Prostate gland (tissue), 2 donors: Measurements from ENCODE around the gene COG5. TPM values are rescaled to one million over a fixed set of nuclear protein-coding genes. Genes with fewer than 3 reads are reported as not detected.
"Not testable (repeated sequence)": the region's sequence is repeated elsewhere in the genome, so short reads cannot be mapped to it uniquely, and the experiment has no call there.

ENCODE experiments used
- DNase-seq: peaks from one replicate; pipeline ENCODE4 v3.0.0-alpha.2; 2019; ENCODE audit warnings: low spot score
- H3K27ac ChIP-seq, 2 donors: fragments of 200-600 bp; sonication (generic); 2 replicates each; pipeline ENCODE4 v1.5.1; 2017 to 2019
- H3K27me3 ChIP-seq: fragments of 200-600 bp; sonication (generic); replicated peaks from 2 replicates; pipeline ENCODE4 v1.5.1; 2019; ENCODE audit not compliant: insufficient read depth
- H3K36me3 ChIP-seq, 2 donors: fragments of 200-600 bp; sonication (generic); 1 replicate in 1 of 2; 2 replicates in 1 of 2; pipeline versions ENCODE4 v1.5.1 to v1.8.1; 2017 to 2019
- H3K4me1 ChIP-seq: fragments of 200-600 bp; sonication (generic); replicated peaks from 2 replicates; pipeline ENCODE4 v1.5.1; 2019
- H3K4me3 ChIP-seq, 2 donors: fragments of 200-600 bp; sonication (generic); 2 replicates each; pipeline ENCODE4 v1.5.1; 2017 to 2019
- H3K9me3 ChIP-seq: fragments of 200-600 bp; sonication (generic); 2 replicates; pipeline ENCODE4 v1.5.1; 2017
- POLR2A ChIP-seq: fragments of 450-650 bp; IDR thresholded peaks from one replicate; pipeline ENCODE4 v1.6.1; 2016; ENCODE audit warnings: antibody characterized with exemption, mild to moderate bottlenecking
- POLR2AphosphoS5 ChIP-seq: sonication (generic); formaldehyde crosslinking; IDR thresholded peaks from one replicate; pipeline ENCODE4 v1.6.1; 2017; ENCODE audit warnings: antibody characterized with exemption
- WGBS: methylation state at CpG from one replicate; pipeline ENCODE4 v1.1.5; 2018; 5-methylcytosine and 5-hydroxymethylcytosine counted together
- intact Hi-C: fragments of 100-400 bp; cut with DNase I; formaldehyde crosslinking; loops from one replicate; pipeline ENCODE4 v1.14.2; 2022
- total RNA-seq, 2 donors: library from RNA; depleted of rRNA; stranded (reverse); fragments of >200 nt; gene quantifications; one replicate each; pipeline ENCODE4 v1.1.0, GENCODE V29; 2016
- TF ChIP-seq, protein P1 (sequence below), 4 experiments: fragments of 200-600 bp in 2 of 4; fragments of 450-650 bp in 2 of 4; sonication (generic) in 2 of 4; IDR thresholded peaks; 1 replicate in 3 of 4; 2 replicates in 1 of 4; pipeline ENCODE4 v1.5.1; 2016 to 2019; ENCODE audit warnings: antibody characterized with exemption in 4 of 4, mild to moderate bottlenecking in 2 of 4, moderate library complexity in 2 of 4

Gene COG5
- total RNA-seq, 2 donors from 2014 or later, result 35.1 to 86.4 TPM

DNA sequence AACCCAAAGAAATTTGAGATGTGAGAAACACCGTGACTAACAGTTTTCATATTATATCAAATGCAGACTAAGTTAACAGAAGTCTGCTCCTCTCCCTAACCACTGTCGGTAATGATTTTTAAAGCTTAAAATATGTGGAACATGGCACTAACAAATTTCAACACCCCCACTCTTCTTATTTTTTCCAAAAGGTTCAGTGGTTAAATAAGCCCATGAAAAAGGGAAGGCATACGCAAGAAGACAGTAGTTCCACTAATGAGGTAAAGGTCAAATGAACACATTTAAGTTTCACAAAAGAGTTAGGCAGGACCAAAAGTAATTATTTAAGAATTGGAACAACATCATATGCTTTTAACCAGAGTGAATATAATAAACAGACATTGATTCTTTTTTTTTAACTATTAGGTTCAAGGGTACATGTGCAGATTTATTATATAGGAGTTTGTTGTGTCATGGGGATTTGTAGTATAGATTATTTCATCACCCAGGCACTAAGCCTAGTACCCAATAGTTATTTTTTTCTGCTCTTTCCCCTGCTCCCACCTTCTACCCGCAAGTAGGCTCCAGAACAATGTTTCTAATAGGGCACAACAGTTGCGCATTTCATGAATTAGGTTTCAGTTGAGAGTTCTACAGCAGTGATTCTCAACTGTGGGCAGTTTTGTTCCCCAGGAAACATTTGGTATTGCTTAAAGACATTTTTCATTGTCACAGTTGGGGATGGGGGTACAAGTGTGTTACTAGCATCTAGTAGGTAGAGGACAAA, 315.0 kb downstream of the COG5 start:
- Histone ChIP-seq H3K9me3 (no peaks in the 10 kb centered on the region), H3K27me3 (no peaks in the 10 kb centered on the region), H3K27ac (no peak overlapping the region), H3K4me1 (no peaks in the 10 kb centered on the region), H3K4me3 (no peak overlapping the region), H3K36me3 (no peaks in the 10 kb centered on the region)
- DNase-seq, result no peak
- intact Hi-C loops, result no loop called here
- 88% methylated on average over 5 of the region's 5 CpGs for WGBS
- TF ChIP-seq POLR2A (no peak), POLR2AphosphoS5 (no peak)
- TF ChIP-seq, protein P1, sequence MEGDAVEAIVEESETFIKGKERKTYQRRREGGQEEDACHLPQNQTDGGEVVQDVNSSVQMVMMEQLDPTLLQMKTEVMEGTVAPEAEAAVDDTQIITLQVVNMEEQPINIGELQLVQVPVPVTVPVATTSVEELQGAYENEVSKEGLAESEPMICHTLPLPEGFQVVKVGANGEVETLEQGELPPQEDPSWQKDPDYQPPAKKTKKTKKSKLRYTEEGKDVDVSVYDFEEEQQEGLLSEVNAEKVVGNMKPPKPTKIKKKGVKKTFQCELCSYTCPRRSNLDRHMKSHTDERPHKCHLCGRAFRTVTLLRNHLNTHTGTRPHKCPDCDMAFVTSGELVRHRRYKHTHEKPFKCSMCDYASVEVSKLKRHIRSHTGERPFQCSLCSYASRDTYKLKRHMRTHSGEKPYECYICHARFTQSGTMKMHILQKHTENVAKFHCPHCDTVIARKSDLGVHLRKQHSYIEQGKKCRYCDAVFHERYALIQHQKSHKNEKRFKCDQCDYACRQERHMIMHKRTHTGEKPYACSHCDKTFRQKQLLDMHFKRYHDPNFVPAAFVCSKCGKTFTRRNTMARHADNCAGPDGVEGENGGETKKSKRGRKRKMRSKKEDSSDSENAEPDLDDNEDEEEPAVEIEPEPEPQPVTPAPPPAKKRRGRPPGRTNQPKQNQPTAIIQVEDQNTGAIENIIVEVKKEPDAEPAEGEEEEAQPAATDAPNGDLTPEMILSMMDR (IDR thresholded peaks at IDR 0.05), result no peak

DNA sequence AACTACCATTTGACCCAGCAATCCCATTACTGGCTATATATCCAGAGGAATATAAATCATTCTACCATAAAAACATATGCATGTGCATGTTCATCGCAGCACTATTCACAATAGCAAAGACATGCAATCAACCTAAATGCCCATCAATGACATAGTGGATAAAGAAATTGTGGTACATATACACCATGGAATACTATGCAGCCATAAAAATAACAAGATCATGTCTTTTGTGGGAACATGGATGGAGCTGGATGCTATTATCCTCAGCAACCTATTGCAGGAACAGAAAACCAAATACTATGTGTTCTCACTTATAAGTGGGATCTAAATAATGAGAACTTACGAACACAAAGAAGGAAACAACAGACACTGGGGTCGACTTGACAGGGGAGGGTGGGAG, 316.9 kb downstream of the COG5 start:
- WGBS, result 96% methylated on average over 3 of the region's 3 CpGs

DNA sequence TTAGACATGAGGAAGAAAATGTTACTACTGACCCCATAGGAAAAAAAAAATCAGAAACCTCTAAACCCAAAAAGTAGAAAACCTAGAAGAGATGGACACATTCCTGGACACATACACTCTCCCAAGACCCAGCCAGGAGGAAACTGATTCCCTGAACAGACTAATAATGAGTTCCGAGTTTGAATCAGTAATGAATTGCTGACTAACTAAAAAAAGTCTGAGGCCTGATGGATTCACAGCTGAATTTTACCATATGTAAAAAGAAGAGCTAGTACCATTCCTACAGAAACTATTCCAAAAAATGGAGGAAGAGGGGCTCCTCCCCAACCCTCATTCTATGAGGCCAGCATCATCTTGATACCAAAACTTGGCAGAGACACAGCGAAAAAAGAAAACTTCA, 319.1 kb downstream of the COG5 start:
- no peaks in the 10 kb centered on the region for H3K36me3 ChIP-seq
- H3K4me1 ChIP-seq, result no peaks in the 10 kb centered on the region
- TF ChIP-seq POLR2AphosphoS5, result no peak
- TF ChIP-seq, protein P1 (IDR thresholded peaks at IDR 0.05), result no peak
- no peak for TF ChIP-seq POLR2A
- no peaks in the 10 kb centered on the region for H3K27me3 ChIP-seq
- WGBS, result 98% methylated on average over 2 of the region's 2 CpGs
- no peak for DNase-seq
- H3K27ac ChIP-seq, result no peak overlapping the region
- intact Hi-C loops, result no loop called here
- H3K9me3 ChIP-seq, result no peaks in the 10 kb centered on the region
- H3K4me3 ChIP-seq, result no peak overlapping the region

More for the DNA sequence above, 316.9 kb downstream of the COG5 start:
- H3K36me3 ChIP-seq, H3K4me1 ChIP-seq, DNase-seq, intact Hi-C loops, H3K4me3 ChIP-seq, H3K9me3 ChIP-seq, H3K27ac ChIP-seq, H3K27me3 ChIP-seq: not testable (repeated sequence)

DNA sequence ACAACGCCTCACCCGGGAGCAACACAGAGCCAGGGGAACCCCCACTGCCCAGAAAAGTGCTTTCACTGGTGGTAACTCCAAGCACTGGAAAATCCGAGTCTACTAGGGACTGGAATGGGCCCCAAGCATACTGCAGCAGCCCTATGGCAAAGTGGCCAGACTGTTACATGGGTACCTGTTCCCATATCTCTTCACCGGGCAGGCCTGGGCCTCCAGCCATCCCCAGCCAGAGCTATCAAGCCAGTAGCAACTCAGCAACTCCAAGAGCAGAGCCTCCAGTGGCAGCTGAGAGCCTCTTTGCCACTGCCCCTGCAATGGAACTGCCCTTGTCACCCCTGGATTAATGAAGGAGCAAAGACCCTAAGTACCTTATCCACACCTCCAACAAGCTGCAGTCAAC, 321.5 kb downstream of the COG5 start:
- Histone ChIP-seq H3K27me3 (no peaks in the 10 kb centered on the region), H3K9me3 (no peaks in the 10 kb centered on the region), H3K4me3 (no peak overlapping the region), H3K36me3 (no peaks in the 10 kb centered on the region), H3K4me1 (no peaks in the 10 kb centered on the region), H3K27ac (no peak overlapping the region)
- WGBS, result 100% methylated on average over 3 of the region's 4 CpGs
- intact Hi-C loops, result no loop called here
- TF ChIP-seq POLR2AphosphoS5, result no peak
- TF ChIP-seq, protein P1 (IDR thresholded peaks at IDR 0.05), result no peak
- TF ChIP-seq POLR2A, result no peak
- no peak for DNase-seq

DNA sequence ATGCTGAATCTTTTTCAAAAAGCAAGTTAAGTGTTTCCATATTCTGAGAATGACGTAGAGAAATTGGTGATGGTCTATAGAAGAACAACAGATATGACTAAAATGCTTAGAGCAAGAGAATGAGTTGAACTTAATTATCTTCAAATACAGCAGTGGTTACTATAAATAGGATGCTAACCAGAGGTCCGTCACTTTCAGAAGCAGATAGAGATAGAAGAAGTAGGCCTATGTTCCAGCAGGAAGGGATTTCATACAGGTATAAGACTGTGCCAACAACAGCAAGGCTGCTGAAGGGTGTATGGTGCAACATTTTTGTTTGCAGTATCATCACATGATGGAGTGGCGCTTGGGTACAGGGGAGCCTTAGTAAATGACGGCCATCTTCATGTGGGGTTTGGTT, 326.3 kb downstream of the COG5 start:
- H3K4me1 ChIP-seq, result no peaks in the 10 kb centered on the region
- TF ChIP-seq POLR2AphosphoS5 (no peak), POLR2A (no peak)
- TF ChIP-seq, protein P1 (IDR thresholded peaks at IDR 0.05), result no peak
- intact Hi-C loops, result no loop called here

More for the DNA sequence above, 326.3 kb downstream of the COG5 start:
- H3K27me3 ChIP-seq, result no peaks in the 10 kb centered on the region
- no peaks in the 10 kb centered on the region for H3K9me3 ChIP-seq
- 96% methylated on average over 4 of the region's 4 CpGs for WGBS
- DNase-seq, result no peak
- H3K4me3 ChIP-seq, result no peak overlapping the region
- no peak overlapping the region for H3K27ac ChIP-seq
- H3K36me3 ChIP-seq, result no peaks in the 10 kb centered on the region
